GM15510 (cell line): ENCODE data around the gene CKB.

Experiments
- POLR2A ChIP-seq: IDR thresholded peaks from 3 replicates; pipeline ENCODE4 v1.6.1; 2011; ENCODE audit warnings: borderline replicate concordance; ENCODE audit not compliant: insufficient read length; ENCODE audit errors: extremely low read depth

Gene CKB

GRCh38 chr14:103522649-103523574 lies at the start of gene CKB:
TSS of gene CKB (minus strand) at chr14:103522830. CDS start at chr14:103522493, 337 bp downstream.
- no peak for TF ChIP-seq POLR2A

GRCh38 chr14:103569408-103569807 lies 46.8 kb upstream of the CKB start:
- TF ChIP-seq POLR2A = no peak

GRCh38 chr14:103568952-103569351 lies 46.3 kb upstream of the CKB start:
- no peak for TF ChIP-seq POLR2A

GRCh38 chr14:103563844-103564505 lies 41.3 kb upstream of the CKB start:
- no peak for TF ChIP-seq POLR2A

GRCh38 chr14:103563226-103563620 lies 40.6 kb upstream of the CKB start:
- TF ChIP-seq POLR2A = no peak

GRCh38 chr14:103562429-103563225 lies 40.0 kb upstream of the CKB start, which contains the start of the genes BAG5 and COA8:
TSS of gene BAG5 (minus strand) at chr14:103562657. CDS start at chr14:103561164, 1,493 bp downstream.
TSS of gene COA8 (plus strand) at chr14:103562960. CDS start at chr14:103563002, 42 bp downstream.
- TF ChIP-seq POLR2A = peak; percentile 68

GRCh38 chr14:103562179-103562428 lies 39.5 kb upstream of the CKB start:
- TF ChIP-seq POLR2A = no peak

- TF ChIP-seq POLR2A = no peak
These were observed 39.0 kb upstream of the CKB start for GRCh38 chr14:103561381-103562178.

GRCh38 chr14:103560691-103561090 lies 38.1 kb upstream of the CKB start:
- no peak for TF ChIP-seq POLR2A

GRCh38 chr14:103559766-103560165 lies 37.1 kb upstream of the CKB start:
- no peak for TF ChIP-seq POLR2A

GRCh38 chr14:103558071-103558882 lies 35.6 kb upstream of the CKB start:
- TF ChIP-seq POLR2A = no peak

GRCh38 chr14:103556946-103557758 lies 34.5 kb upstream of the CKB start:
- TF ChIP-seq POLR2A = no peak
